Measurements from ENCODE around the gene SRCAP. TPM values are rescaled to one million over a fixed set of nuclear protein-coding genes. Genes with fewer than 3 reads are reported as not detected.

Gene SRCAP
- total RNA-seq, 4 donors from 2014 or later: 43.8 to 135 (median 71.3) TPM

DNA sequence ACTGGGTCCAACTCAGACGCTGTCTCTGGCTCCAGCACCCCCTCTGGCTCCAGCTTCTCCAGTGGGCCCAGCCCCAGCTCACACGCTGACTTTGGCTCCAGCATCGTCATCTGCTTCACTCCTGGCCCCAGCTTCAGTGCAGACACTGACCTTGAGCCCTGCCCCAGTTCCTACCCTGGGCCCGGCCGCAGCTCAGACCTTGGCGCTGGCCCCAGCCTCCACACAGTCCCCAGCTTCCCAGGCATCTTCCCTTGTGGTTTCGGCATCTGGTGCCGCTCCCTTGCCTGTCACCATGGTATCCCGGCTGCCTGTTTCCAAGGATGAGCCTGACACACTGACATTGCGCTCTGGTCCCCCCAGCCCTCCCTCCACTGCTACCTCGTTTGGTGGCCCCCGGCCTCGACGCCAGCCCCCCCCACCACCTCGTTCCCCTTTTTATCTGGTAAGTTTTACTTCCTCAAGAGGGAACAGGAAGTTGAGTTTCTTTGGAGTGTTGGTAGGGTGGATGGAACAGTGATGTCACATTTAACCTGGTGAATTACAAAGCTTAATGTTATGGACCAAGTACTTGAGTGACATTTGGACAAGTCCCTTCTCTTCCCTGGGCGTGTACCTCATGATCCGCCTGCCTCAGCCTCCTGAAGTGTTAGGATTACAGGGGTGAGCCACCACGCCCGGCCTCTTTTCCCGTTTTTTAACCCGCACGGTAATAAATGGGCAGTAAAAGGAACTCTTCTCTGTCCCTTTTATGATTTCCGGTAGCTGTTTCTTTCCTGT is 25.9 kb downstream of the SRCAP start:
- WGBS, 2 donors (ENCODE audit: low coverage in 1 of 2): 43 to 58% methylated on average over 7 to 23 of the region's 23 CpGs
- intact Hi-C loops (cut with DNase I; ENCODE audit: low total_unique reads): no loop called here
- in situ Hi-C loops (cut with MboI; ENCODE audit: low pct_ligation_motif_present in 1 of 4, low pct_unique_long_range_greater_than_20kb in 1 of 4, low sequenced_read_pairs in 3 of 4): no loop called here
- DNase-seq: peak; percentile 72
- Histone ChIP-seq H3K27me3 (no peaks in the 10 kb centered on the region), H3K27ac (peak overlapping the region; percentile 71 to 81 (median 77)), H3K4me3 (no peak overlapping the region), H3K9me3 (no peaks in the 10 kb centered on the region), H3K4me1 (peaks cover 4 to 38% (median 21%) of the 10 kb centered on the region in 4 donors), H3K36me3 (peaks cover 0 to 66% (median 34%) of the 10 kb centered on the region in 4 donors)
- TF ChIP-seq, protein P1, sequence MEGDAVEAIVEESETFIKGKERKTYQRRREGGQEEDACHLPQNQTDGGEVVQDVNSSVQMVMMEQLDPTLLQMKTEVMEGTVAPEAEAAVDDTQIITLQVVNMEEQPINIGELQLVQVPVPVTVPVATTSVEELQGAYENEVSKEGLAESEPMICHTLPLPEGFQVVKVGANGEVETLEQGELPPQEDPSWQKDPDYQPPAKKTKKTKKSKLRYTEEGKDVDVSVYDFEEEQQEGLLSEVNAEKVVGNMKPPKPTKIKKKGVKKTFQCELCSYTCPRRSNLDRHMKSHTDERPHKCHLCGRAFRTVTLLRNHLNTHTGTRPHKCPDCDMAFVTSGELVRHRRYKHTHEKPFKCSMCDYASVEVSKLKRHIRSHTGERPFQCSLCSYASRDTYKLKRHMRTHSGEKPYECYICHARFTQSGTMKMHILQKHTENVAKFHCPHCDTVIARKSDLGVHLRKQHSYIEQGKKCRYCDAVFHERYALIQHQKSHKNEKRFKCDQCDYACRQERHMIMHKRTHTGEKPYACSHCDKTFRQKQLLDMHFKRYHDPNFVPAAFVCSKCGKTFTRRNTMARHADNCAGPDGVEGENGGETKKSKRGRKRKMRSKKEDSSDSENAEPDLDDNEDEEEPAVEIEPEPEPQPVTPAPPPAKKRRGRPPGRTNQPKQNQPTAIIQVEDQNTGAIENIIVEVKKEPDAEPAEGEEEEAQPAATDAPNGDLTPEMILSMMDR (IDR thresholded peaks at IDR 0.05): no peak
- TF ChIP-seq POLR2AphosphoS5 (IDR thresholded peaks at IDR 0.05) (no peak), EP300 (IDR thresholded peaks at IDR 0.05; ENCODE audit: low read depth) (no peak), POLR2A (IDR thresholded peaks at IDR 0.05) (no peak)

- Histone ChIP-seq H3K27ac (peak overlapping the region; percentile 71 to 81 (median 77)), H3K36me3 (peaks cover 0 to 65% (median 34%) of the 10 kb centered on the region in 4 donors), H3K9me3 (no peaks in the 10 kb centered on the region), H3K27me3 (no peaks in the 10 kb centered on the region), H3K4me1 (peaks cover 4 to 38% (median 21%) of the 10 kb centered on the region in 4 donors), H3K4me3 (no peak overlapping the region)
- no peak for TF ChIP-seq POLR2A (IDR thresholded peaks at IDR 0.05)
- peak in 1 of 3 donors; percentile 50 for TF ChIP-seq POLR2AphosphoS5 (IDR thresholded peaks at IDR 0.05)
- no peak for TF ChIP-seq EP300 (IDR thresholded peaks at IDR 0.05; ENCODE audit: low read depth)
- TF ChIP-seq, protein P1 (IDR thresholded peaks at IDR 0.05): peak in 1 of 5 experiments; percentile 40
- no peak for DNase-seq
- in situ Hi-C loops (cut with MboI; ENCODE audit: low pct_ligation_motif_present in 1 of 4, low pct_unique_long_range_greater_than_20kb in 1 of 4, low sequenced_read_pairs in 3 of 4) (no loop called here), intact Hi-C loops (cut with DNase I; ENCODE audit: low total_unique reads) (no loop called here)
- WGBS, 2 donors (ENCODE audit: low coverage in 1 of 2): 60 to 70% methylated on average over 2 to 3 of the region's 3 CpGs
Observed at GRCh38 chr16:30725418-30725792, 26.4 kb downstream of the SRCAP start.

- H3K27ac ChIP-seq: peak overlapping the region in 1 of 4 donors; percentile 55
- WGBS, 2 donors (ENCODE audit: low coverage in 1 of 2): 85 to 90% methylated on average over 3 to 6 of the region's 6 CpGs
- no peak for DNase-seq
- peaks cover 4 to 38% (median 21%) of the 10 kb centered on the region in 4 donors for H3K4me1 ChIP-seq
- intact Hi-C loops (cut with DNase I; ENCODE audit: low total_unique reads): no loop called here
- H3K27me3 ChIP-seq: no peaks in the 10 kb centered on the region
- H3K9me3 ChIP-seq: no peaks in the 10 kb centered on the region
- H3K36me3 ChIP-seq: peaks cover 0 to 65% (median 29%) of the 10 kb centered on the region in 4 donors
- no peak overlapping the region for H3K4me3 ChIP-seq
- no peak for TF ChIP-seq EP300 (IDR thresholded peaks at IDR 0.05; ENCODE audit: low read depth)
- in situ Hi-C loops (cut with MboI; ENCODE audit: low pct_ligation_motif_present in 1 of 4, low pct_unique_long_range_greater_than_20kb in 1 of 4, low sequenced_read_pairs in 3 of 4): no loop called here
Observed at GRCh38 chr16:30728321-30728720, 29.4 kb downstream of the SRCAP start.

GRCh38 chr16:30728899-30729672 is 30.1 kb downstream of the SRCAP start:
- in situ Hi-C loops (cut with MboI; ENCODE audit: low pct_ligation_motif_present in 1 of 4, low pct_unique_long_range_greater_than_20kb in 1 of 4, low sequenced_read_pairs in 3 of 4): no loop called here
- Histone ChIP-seq H3K27me3 (no peaks in the 10 kb centered on the region), H3K36me3 (peaks cover 0 to 65% (median 29%) of the 10 kb centered on the region in 4 donors), H3K27ac (peak overlapping the region; percentile 23 to 55 (median 42)), H3K4me1 (peaks cover 4 to 36% (median 21%) of the 10 kb centered on the region in 4 donors), H3K9me3 (no peaks in the 10 kb centered on the region), H3K4me3 (no peak overlapping the region)
- intact Hi-C loops (cut with DNase I; ENCODE audit: low total_unique reads): no loop called here
- 59 to 70% methylated on average over 10 to 17 of the region's 17 CpGs for WGBS, 2 donors (ENCODE audit: low coverage in 1 of 2)
- peak; percentile 83 for DNase-seq
- no peak for TF ChIP-seq EP300 (IDR thresholded peaks at IDR 0.05; ENCODE audit: low read depth)
- TF ChIP-seq POLR2AphosphoS5 (IDR thresholded peaks at IDR 0.05): peak in 1 of 3 donors; percentile 16

GRCh38 chr16:30731411-30731810 is 32.4 kb downstream of the SRCAP start:
- peaks cover 0 to 13% (median 2%) of the 10 kb centered on the region in 4 donors for H3K4me1 ChIP-seq
- intact Hi-C loops (cut with DNase I; ENCODE audit: low total_unique reads) (no loop called here), in situ Hi-C loops (cut with MboI; ENCODE audit: low pct_ligation_motif_present in 1 of 4, low pct_unique_long_range_greater_than_20kb in 1 of 4, low sequenced_read_pairs in 3 of 4) (no loop called here)
- no peak overlapping the region for H3K27ac ChIP-seq
- TF ChIP-seq EP300 (IDR thresholded peaks at IDR 0.05; ENCODE audit: low read depth) (no peak), POLR2AphosphoS5 (IDR thresholded peaks at IDR 0.05) (no peak), POLR2A (IDR thresholded peaks at IDR 0.05) (no peak)
- TF ChIP-seq, protein P1 (IDR thresholded peaks at IDR 0.05): no peak
- no peaks in the 10 kb centered on the region for H3K27me3 ChIP-seq
- peaks cover 0 to 77% (median 35%) of the 10 kb centered on the region in 4 donors for H3K36me3 ChIP-seq
- H3K4me3 ChIP-seq: no peak overlapping the region
- H3K9me3 ChIP-seq: no peaks in the 10 kb centered on the region
- 80 to 88% methylated on average over 2 to 3 of the region's 3 CpGs for WGBS, 2 donors (ENCODE audit: low coverage in 1 of 2)
- no peak for DNase-seq

All from transverse colon (tissue), 4 donors.